Fibroblast of upper back skin (primary cell): ENCODE measurements around the gene AMIGO1.
A peak's percentile ranks its signal among the peaks of the same experiment; 100 is the strongest.

Experiments used
- DNase-seq: peaks from one replicate; pipeline ENCODE4 v3.0.0-alpha.2; 2013

AMIGO1 gene

DNA sequence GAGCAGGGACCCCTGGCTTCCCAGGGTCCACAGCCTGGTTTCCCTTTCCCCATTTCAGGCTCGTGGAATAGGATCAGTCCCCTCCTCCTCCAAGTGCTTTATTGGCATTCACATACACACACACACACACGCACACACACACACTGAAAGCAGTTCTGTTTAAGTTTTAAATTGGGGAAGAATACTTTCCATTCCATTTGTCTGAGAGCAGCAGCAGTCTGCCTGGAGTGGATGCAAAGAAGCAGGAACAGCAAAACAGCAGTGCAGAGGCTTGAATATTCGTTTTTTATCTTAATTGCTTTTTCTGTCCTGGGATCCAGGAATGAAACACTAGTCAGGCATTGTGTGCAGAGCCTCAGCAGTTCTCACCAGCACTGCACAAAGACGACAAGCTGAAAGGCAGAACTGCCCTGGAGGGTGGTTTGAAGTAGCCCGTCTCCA, 8.6 kb downstream of the AMIGO1 start:
- DNase-seq, result peak; percentile 62

DNA sequence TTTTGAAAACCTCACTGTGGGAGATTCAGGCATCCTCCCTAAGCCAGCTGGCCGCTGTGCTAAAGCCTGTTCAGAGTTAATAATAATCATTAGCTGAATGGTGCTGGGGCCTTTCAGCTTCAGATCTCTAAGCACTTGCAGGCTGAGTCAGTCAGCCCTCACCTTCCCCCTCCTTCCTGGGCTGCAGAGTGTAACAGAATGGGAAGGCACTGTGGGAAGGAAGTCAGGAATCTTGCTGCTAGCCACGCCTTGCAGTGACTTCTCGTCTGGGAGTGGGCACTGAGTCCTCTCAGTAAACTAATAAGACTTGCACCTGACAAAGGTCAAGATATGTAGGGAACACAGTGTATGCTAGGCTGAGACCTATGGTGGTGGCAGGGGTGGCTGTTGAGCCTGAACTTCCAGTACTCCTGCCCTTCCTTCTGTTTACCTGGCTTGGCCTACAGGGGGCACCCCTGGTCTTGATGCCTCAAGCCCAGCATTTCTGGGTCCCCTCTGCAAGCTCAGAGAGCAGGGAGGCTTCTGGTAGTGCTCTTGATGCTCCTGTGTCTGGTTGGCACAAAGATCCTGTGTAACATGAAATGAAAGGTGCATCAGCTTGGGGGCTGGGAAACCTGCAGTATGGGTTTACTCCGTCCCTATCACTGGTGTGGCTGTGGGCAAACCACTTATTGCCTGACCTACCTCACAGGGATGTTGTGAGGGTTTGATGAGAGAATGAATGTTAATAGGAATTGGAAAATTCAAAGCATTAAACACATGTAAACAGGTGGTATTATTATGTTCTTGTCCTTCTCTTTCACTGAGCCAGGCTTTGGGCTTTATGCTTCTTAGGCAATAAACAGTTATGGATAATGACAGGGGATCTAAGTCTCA, 9.6 kb downstream of the AMIGO1 start:
- peak; percentile 31 for DNase-seq

DNA sequence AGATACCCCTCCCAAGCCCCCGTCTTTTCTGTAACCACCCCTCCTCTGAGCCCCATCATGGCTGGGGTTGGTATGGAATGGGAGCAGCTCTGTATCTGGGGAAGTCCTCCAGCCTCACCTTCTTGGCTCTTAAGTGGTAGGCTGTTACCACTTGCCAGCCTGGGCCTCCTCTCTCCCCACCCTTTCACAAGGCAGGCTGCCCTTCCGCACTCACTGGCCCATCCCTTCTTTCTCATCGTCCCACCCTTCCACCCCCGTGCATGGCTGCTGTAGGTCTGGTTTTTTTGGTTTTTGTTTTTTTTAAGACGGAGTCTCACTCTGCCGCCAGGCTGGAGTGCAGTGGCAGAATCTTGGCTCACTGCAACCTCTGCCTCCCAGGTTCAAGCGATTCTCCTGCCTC, 10.4 kb downstream of the AMIGO1 start:
- no peak for DNase-seq

DNA sequence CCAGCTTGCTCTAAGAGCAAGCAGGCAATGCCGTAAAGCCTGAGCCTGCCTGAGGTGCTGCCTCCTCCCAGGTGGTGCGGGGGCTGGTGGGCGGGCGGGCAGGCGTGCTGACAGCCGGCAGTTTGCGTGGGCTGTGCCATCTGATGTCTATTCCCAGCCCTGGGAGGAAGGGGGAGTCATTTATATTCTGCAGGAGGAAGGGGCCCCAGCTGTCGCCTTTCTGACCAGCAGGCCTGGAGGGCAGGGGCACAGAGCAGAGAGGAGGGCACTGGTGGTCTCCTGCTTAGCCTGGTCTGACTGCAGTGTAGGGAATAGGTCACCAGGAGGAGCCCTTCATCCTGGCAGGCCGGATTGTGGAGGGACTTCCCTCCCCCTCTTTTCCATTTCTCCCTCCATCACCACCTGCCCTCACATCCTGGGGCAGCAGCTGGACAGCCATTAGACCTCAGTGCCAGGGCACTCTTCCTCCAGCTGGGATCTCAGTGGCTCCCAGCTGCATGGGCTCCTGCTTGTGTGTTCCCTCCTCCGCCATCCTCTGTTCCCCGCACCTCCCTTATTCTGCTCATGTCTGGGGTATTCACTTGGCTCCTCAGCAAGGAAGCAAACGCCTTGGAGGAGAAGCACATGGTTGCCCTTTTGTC, 11.2 kb downstream of the AMIGO1 start:
- no peak for DNase-seq

DNA sequence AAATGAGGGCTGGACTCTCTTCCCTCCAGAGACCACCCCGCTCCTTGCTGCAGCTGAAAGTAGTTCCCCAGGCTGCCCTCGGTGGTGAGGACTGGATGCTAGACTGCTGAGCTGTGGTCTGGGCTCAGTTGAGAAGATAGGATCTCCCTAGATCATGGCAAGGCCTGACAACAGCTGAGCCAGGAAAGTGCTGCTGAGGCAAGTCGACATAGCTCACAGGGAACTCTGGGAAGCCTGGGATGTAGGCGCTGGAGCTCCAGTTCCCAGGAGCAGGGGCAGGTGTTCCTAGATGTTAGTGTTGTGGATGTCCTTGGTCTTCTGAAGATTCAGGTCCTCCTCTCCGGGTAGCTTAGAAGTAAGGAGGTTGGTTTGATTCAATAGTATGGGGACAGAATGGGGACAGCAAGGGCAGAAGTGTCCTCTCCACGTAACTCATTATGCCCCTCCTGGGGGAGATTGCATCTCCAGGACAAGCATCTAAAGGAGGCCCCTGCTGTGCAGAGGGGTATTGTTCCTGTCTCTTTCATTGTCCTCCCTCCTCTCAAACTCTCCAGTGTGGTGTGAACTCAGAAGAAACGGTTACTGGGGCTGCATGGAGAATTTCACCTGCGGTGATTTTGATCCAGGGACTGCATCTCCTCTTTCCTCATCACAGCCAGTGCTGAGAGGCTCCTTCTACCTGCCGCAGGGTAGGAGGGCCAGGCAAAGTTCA, 11.9 kb downstream of the AMIGO1 start:
- no peak for DNase-seq

DNA sequence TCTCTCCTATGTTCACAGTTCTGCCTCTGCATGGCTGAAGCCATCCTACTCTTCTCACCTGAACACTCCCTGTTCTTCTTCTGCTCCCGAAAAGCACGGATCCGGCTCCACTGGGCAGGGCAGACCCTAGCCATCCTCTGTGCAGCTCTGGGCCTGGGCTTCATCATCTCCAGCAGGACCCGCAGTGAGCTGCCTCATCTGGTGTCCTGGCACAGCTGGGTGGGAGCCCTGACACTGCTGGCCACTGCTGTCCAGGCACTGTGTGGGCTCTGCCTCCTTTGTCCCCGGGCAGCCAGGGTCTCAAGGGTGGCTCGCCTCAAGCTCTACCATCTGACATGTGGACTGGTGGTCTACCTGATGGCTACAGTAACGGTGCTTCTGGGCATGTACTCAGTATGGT, 13.8 kb downstream of the AMIGO1 start:
- no peak for DNase-seq

DNA sequence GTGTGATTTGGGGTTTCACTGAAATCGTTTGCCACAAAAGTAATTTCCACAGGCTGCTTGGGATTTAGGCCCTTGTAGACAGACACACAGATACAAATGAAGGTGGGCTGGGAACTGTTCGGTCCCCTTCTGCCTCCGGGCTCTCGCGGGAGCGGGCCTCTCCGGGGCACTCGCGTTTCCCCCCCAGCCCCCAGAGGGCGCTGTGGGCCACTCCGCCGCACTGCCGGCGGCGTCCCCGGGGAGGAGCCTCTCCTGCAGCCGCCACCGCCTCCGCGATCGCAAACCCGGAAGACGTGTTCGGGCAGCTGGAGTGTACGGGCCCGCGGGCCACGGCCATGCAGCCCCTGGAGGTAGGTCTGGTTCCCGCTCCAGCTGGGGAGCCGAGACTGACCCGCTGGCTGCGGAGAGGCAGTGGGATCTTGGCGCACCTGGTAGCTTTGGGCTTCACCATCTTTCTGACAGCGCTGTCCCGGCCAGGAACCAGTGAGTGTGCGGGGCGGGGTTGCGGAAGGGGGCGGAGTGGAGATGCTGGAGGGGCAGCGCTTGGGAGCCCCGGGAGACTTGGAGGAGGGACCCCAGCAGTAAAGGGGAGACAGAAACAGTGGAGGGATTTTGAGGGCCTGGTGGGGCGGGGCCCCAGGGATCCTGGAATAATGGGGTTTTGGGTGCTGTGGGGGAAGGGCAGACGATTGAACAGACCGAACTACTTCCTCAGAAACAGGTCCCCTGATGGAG, 15.6 kb downstream of the AMIGO1 start, which contains the start of gene CYB561D1:
TSS of gene CYB561D1 (plus strand) at position 290 of the 735 bp plus-strand sequence. CDS start at position 336, 46 bp downstream.
- peak; percentile 78 for DNase-seq

DNA sequence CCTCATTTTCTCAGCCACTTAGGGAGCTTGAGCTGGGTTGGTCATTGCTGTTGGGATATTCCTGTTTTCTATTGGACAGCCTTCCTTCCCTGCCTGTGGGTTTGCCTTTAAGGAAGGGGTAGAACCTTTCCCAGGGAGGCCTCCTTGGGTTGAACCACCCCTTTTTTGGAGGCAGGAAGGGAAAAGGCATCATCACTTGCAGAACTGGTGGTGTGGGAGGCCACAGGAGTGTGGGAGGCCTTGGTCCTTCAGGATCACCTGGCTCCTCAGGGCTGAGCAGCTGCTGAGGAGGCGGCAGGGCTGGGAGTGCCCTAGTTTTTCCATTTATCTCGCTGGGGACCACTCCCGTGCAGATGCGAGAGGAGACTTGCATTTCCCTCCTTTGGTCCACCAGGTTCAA, 16.3 kb downstream of the AMIGO1 start:
- no peak for DNase-seq

DNA sequence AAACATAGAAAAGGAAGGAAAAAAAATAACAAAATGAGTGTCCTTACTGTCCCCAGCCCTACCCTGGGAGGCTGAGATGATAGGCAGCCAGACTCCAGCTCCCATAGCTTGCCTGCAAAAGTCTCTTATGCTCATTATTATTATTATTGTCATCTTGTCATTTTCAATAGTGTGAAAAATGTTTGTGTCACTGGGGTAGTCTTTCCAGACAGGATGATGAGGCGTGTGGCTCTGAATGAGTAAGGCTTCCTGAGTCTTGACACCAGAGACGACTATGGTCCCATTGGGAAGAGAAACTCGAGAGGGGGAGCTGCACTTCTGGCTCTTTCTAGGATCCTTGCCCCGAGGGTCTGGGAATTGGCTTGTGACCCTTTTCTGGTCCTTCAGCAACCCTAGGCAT, 16.7 kb downstream of the AMIGO1 start:
- DNase-seq, result no peak

DNA sequence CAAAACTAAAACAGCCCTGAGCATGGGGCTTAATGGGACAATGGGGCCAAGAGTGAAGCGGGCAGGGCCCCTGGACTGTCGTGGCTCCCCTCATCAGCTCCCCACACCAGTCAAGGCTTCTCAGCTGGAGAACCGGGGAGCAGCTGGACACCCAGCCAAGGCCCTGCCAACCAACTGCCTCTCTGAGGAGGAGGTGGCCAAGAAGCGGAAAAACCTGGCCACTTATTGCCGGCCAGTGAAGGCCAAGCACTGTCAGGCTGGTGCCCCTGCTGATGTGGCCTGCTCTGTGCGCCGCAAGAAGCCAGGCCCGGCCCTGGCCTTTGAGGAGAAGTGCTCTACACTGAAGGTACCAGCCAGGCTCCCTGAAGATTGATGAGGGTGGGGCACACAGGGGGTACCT, 18.2 kb downstream of the AMIGO1 start:
- no peak for DNase-seq

DNA sequence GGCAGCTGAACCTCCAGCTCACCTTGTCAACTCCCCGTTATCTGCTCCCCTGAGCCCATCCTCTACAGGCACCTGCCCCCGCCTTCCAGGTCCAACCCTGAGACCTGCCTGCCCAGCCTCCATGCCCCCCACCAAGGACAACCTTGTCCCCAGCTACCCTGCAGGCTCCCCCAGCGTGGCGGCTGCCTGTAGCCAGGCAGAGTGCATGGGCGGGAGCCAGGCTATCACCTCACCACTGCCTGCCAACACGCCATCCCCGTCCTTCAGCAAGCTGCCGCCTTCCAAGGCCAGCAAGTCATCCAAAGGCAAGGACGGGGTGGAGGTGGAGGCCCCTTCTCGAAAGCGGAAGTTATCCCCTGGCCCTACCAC, 18.6 kb downstream of the AMIGO1 start:
- no peak for DNase-seq

DNA sequence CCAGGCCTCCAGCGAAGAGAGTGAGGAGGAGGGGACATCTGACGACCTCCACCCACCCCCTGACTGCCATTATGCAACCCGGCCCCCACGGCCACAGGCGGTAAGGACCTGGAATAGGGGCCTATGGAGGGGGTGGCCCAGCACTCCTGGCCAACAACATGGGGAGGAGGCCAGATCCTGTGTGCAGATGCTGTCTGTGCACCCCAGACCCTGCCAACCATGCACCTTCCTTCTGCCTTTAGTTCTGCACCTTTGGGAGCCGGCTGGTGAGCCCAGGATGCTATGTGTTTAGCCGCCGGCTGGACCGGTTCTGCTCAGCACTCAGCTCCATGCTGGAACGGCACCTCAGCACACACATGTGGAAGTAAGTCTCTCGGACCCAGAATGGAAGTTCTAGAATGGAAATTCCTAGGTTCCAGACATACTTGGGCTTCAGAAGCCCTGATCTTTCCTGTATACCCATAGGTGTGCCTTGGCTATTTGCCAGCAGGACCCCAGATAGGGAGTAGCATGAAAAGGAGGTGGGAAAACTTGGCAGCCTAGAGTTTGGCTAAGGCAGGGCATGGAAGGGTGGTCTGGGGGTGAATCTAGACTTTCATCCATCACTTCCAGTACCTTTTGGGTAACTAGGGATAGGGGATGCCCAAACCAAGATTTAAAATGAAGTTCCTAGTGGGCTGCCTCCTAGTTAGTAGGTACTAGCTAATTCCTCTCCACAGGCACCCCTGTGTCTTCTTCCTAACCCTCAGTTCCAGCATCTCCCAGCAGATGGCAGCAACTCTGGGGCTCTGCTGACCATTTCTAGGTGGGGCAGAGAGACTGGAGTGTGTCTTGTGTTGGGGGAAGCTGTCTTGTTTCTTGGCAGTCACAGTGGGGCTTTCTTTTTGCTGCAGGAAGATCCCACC, 19.2 kb downstream of the AMIGO1 start:
- DNase-seq, result peak; percentile 62

DNA sequence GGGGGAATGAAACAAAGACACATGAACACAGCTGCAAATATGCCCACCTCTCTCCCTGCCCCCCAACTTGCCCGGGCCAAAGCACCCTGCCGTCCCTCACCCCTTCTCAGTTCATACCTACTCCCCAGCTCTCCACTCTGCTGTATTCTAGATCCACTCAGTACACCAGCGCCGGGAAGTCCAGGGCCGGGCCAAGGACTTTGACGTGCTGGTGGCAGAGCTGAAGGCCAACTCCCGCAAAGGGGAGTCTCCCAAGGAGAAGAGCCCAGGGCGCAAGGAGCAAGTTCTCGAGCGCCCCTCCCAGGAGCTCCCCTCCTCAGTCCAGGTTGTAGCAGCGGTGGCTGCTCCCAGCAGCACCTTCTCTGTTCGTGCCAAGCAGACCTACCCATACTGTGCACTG, 20.8 kb downstream of the AMIGO1 start:
- no peak for DNase-seq

DNA sequence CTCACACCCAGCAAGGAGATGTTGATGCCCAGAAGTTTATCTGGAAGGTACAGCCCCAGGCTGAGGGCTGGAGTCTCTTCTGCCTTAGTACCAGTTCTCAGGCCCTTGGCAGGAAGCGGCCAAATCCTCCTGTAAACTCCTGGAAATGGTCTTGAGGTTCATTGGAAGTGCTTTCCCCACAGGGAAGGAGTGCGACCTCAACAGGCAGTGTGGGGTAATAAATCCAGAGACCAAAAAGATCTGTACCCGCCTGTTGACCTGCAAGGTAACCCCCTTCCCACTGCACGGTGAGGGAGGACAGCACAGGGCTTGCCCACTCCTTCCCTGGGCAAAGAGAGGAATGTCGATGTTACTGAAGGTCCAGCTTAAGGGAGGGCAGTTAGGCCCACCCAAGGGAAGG, 21.3 kb downstream of the AMIGO1 start:
- no peak for DNase-seq

DNA sequence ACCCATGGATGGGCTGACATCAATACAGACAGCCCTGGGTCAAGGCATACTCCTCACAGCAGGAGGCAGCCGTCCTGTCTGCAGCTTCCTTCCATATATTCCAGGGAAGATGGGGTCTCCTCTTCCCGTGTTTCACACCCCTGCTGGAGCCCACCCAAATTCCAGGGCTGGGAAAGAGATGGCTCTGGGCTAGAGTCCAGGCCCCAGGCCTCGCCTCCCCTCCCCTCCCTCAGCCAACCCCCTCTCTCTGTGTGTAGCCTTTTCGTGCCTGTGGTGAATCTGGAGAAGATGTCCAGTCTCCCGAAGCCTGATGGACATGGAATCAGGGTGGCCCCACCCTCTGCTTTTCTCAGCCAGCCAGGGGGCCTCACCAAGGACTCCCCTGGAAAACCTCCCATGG, 22.3 kb downstream of the AMIGO1 start:
- no peak for DNase-seq

DNA sequence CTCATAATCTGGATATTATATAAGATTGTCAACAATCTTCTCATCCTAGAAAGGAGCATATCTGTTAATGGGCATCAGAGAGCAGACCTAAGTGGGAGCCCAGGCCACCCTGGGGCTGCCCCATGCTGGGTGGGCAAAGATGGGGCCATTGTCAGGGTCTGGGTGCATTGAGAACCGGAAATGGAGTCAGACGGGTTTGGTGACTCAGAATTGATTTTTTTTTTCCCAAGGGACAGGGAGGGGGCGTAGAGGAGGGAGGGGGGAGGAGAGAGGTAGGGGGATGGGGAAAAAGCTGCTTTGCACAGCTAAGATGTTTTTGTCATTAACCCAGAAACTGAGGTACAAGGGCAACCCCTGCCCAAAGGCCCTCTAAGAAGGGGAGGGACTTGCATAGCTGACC, 24.5 kb downstream of the AMIGO1 start:
- peak; percentile 30 for DNase-seq

DNA sequence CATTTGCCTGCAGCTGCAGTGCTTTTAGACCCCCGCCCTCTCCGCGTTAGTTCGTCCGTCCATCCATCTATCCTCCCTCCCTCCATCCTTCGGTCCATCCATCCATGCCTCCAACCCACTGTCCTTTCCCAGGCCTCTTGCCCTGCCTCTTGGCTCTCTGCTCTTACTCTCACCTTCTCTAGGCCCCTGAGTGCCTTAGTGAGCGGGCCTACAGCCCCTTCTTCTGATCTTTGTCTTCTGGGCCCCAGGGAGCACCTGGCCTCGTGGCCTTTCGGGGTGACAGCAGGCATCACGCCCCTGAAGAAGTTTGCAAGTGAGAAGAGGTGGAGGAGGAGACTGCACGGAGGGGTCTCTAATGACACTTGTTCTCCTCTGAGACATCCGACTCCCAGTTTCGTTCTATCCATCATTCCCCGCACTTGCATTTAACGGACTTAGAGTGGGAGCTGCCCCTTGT, 25.0 kb downstream of the AMIGO1 start:
- peak; percentile 6 for DNase-seq

DNA sequence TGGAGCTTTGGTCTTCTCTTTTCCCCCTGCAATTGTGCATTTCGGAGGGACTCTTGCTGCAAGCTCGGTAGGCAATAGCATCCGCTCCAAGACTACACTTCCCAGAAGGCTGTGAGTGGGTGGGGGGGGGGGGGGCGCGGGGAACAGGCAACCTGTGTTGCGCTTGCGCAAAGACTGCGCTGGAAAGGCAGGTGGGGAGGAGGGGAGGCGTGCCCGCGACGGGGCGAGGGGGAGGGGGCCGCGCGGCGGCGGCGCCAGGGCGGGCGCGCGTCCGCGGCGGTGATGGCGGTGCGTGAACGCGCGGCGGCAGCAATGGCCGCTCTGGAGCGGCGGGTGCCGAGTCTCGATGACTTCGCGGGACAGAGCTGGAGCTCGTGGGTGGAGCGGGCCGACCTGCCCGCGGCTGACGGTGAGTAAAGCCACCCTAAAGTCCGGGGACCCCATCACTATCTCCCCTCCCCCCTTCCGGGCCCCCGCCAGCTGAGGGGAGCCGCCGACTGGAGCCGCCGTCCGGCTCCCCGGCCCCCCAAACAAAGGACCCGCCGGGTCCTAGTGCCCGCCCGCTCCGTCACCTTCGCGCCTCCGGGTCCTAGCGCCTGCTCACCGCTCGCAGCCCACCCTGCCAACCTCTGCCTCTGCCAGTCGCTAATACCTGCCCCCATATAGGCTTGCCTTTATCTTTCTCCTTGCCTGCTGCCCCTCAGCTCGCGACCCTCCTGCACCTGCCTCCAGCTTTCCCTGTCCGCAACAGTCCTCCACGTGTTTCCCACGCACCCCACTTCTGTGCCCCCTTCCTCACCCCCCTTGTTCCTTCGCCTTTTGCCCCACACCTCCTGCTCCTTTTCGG, 25.6 kb downstream of the AMIGO1 start, which contains the start of gene ATXN7L2:
TSS of gene ATXN7L2 (plus strand) at position 234 of the 847 bp plus-strand sequence. CDS start at position 283, 49 bp downstream.
- DNase-seq, result peak; percentile 90

DNA sequence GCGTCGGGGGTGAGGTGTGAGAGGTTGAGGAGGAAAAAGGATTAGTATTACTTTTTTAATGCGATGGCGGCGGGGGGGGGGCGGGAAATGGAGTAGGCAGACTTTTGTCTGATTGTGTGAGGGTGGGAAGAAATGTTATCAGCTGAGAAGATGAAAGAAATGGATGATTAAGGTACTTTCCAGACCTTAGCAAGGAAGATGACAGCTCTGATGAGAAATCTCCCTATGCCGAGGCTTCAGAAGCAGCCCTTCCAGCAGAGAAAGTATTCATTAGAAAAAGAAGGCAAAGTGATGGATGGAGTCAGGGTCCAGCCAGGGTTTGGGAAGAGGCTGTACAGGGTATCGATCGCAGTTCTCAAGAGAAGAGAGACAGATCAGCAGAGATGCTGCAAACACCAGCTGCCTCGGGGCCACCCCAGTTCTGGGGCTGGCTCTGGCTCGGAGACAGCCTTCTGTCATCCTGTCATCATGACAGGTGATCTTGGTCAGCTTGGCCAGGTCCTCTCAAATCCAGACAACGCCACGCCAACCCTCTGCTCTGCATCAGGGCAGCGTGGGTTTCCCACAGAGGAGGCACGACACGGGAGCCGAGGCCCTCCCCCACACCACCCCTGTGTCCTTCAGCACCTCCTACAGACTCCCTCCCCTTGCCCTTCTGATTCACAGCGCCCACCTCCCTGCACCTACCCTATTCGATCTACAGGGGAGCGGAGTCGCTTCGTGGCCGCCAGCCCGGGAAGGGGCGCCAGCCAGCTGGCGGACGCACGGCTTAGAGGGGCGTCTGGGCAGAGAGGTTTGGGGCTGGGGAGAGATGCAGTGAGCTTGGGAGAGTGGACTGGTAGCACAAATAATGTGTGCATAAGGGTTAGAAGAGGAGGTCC, 26.5 kb downstream of the AMIGO1 start:
- DNase-seq, result no peak

DNA sequence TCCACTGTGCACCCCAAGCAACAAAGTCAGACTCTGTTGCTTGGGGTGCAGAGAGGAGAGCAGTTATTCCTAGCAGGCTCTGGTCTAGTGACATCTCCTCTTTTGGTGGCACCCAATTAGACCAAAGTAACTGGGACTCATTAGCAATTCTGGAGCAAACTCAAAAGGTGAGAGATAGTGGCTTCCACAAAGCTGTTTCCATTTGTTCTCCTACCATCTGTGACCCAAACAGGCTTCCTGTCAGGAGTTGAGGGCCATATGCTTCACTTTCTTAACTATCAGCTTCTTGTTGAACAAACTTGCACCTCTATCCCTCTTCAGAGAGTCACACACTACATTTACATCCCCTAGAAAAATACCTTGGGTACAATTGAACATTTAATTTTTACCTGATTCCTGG, 27.3 kb downstream of the AMIGO1 start:
- DNase-seq, result no peak
